ENCODE data around the gene CYP4B1.

Gene CYP4B1

GRCh38 chr1:46802901-46803574 is 4.2 kb downstream of the CYP4B1 start:
- TF ChIP-seq ISL1 (CRISPR knock-in tag; IDR thresholded peaks at IDR 0.05), result no peak
- TF ChIP-seq POU6F1 (CRISPR knock-in tag; IDR thresholded peaks at IDR 0.05; ENCODE audit: borderline replicate concordance, low read depth), result no peak
- no peak for TF ChIP-seq ZC3H10 (CRISPR knock-in tag; IDR thresholded peaks at IDR 0.05)
- no peak for TF ChIP-seq GLIS3 (CRISPR knock-in tag; IDR thresholded peaks at IDR 0.05)
- no peak for TF ChIP-seq CSDC2 (CRISPR knock-in tag; IDR thresholded peaks at IDR 0.05)
- TF ChIP-seq CSRNP3 (CRISPR knock-in tag; IDR thresholded peaks at IDR 0.05), result no peak
- no peak for ATAC-seq

- ATAC-seq, result no peak
- TF ChIP-seq CSRNP3 (CRISPR knock-in tag; IDR thresholded peaks at IDR 0.05) (no peak), ZFP30 (CRISPR knock-in tag; IDR thresholded peaks at IDR 0.05) (no peak), GLIS3 (CRISPR knock-in tag; IDR thresholded peaks at IDR 0.05) (no peak), ZNF70 (CRISPR knock-in tag; IDR thresholded peaks at IDR 0.05) (no peak)
Measured at GRCh38 chr1:46804027-46804889, 5.4 kb downstream of the CYP4B1 start.

- no peak for ATAC-seq
- no peak for TF ChIP-seq ZC3H10 (CRISPR knock-in tag; IDR thresholded peaks at IDR 0.05)
- no peak for TF ChIP-seq TSHZ2 (CRISPR knock-in tag; IDR thresholded peaks at IDR 0.05)
- no peak for TF ChIP-seq PPARA (CRISPR knock-in tag; IDR thresholded peaks at IDR 0.05; ENCODE audit: borderline replicate concordance)
- no peak for TF ChIP-seq PATZ1 (CRISPR knock-in tag; IDR thresholded peaks at IDR 0.05; ENCODE audit: borderline replicate concordance)
Measured at GRCh38 chr1:46804926-46805325, 6.1 kb downstream of the CYP4B1 start.

- ATAC-seq, result no peak
- TF ChIP-seq ZC3H10 (CRISPR knock-in tag; IDR thresholded peaks at IDR 0.05), result no peak
- TF ChIP-seq POU6F1 (CRISPR knock-in tag; IDR thresholded peaks at IDR 0.05; ENCODE audit: borderline replicate concordance, low read depth), result no peak
- no peak for TF ChIP-seq ISL1 (CRISPR knock-in tag; IDR thresholded peaks at IDR 0.05)
- no peak for TF ChIP-seq PPARA (CRISPR knock-in tag; IDR thresholded peaks at IDR 0.05; ENCODE audit: borderline replicate concordance)
- no peak for TF ChIP-seq ZNF70 (CRISPR knock-in tag; IDR thresholded peaks at IDR 0.05)
- TF ChIP-seq ZNF8 (CRISPR knock-in tag; IDR thresholded peaks at IDR 0.05), result no peak
- TF ChIP-seq ZNF565 (CRISPR knock-in tag; conservative IDR thresholded peaks at IDR 0.05; ENCODE audit: low read depth), result no peak
- no peak for TF ChIP-seq GLIS3 (CRISPR knock-in tag; IDR thresholded peaks at IDR 0.05)
- TF ChIP-seq SNAI2 (CRISPR knock-in tag; IDR thresholded peaks at IDR 0.05), result no peak
- no peak for TF ChIP-seq ZFP30 (CRISPR knock-in tag; IDR thresholded peaks at IDR 0.05)
- no peak for TF ChIP-seq CREB5 (CRISPR knock-in tag; IDR thresholded peaks at IDR 0.05; ENCODE audit: low read depth)
Measured at GRCh38 chr1:46805755-46806154, 6.9 kb downstream of the CYP4B1 start.
